T-helper 1 cell treated with Interleukin-12 subunit alpha and Interleukin-12 subunit beta and Interleukin-4 antibody, amounts not matched to agents 30 μg/mL and 1 μg/mL, for 36 hours (primary cell): ENCODE results near the gene RAB39A.
"Not testable (repeated sequence)": the region's sequence is repeated elsewhere in the genome, so short reads cannot be mapped to it uniquely, and the experiment has no call there.

Source experiments
- H3K27ac Mint-ChIP-seq: one replicate; pipeline ENCODE4 v1.8.0; 2021; ENCODE audit warnings: mild to moderate bottlenecking, mixed read lengths
- H3K27me3 Mint-ChIP-seq: one replicate; pipeline ENCODE4 v1.8.0; 2021; ENCODE audit warnings: low read depth, mixed read lengths
- H3K36me3 Mint-ChIP-seq: one replicate; pipeline ENCODE4 v1.8.0; 2021; ENCODE audit warnings: low read depth, mixed read lengths
- H3K4me1 Mint-ChIP-seq: one replicate; pipeline ENCODE4 v1.8.0; 2021; ENCODE audit warnings: low read depth, mixed read lengths
- H3K4me3 Mint-ChIP-seq: one replicate; pipeline ENCODE4 v1.8.0; 2021; ENCODE audit warnings: mild to moderate bottlenecking, moderate library complexity, mixed read lengths
- H3K9me3 Mint-ChIP-seq: one replicate; pipeline ENCODE4 v1.8.0; 2021; ENCODE audit warnings: mixed read lengths

RAB39A gene, protein sequence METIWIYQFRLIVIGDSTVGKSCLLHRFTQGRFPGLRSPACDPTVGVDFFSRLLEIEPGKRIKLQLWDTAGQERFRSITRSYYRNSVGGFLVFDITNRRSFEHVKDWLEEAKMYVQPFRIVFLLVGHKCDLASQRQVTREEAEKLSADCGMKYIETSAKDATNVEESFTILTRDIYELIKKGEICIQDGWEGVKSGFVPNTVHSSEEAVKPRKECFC

DNA sequence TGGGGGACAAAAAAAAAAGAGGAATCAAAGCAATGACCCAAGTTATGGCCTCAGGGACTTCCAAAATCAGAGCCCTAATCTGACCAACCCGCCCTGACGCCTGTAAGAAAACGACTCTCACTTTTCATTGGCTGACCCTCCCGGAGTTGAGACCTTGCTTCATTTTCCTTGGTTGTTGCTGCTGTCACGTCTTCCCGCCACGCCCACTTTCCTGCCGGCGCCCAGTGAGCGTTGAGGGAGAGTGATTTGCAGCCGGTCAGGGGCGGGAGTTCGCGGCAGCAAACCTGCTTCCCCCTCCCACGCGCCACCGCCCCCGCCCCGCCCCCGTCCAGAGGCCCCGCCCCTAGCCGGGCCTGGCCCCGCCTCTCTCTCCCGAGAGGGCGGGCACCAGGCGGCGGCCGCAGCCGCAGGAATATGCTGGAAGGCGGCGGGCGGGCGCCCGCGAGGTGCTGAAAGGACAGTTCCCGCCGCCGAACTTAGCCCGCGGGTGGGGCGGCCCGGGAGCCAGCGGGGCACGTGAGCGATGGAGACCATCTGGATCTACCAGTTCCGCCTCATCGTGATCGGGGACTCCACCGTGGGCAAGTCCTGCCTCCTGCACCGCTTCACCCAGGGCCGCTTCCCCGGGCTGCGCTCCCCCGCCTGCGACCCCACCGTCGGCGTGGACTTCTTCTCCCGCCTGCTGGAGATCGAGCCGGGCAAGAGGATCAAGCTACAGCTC, at the start of gene RAB39A:
TSS of gene RAB39A (plus strand) at position 403 of the 721 bp plus-strand sequence. CDS start at position 524, 121 bp downstream.
- Mint-ChIP-seq H3K4me3 (peak within 1 kb of the TSS; percentile 66), H3K27ac (no peak within 1 kb of the TSS), H3K27me3 (peaks cover 44% of the 10 kb centered on the region), H3K4me1 (peaks cover 7% of the 10 kb centered on the region), H3K36me3 (no peaks in the 10 kb centered on the region), H3K9me3 (no peaks in the 10 kb centered on the region)

DNA sequence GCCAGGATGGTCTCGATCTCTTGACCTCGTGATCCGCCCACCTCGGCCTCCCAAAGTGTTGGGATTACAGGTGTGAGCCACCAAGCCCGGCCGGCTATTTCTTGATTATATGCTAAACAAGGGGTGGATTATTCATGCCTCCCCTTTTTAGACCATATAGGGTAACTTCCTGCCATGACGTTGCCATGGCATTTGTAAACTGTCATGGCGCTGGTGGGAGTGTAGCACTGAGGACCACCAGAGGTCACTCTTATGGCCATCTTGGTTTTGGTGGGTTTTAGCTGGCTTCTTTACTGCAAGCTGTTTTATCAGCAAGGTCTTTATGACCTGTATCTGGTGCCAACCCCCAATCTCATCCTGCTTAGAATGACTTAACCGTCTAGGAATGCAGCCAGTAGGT, 46.8 kb upstream of the RAB39A start:
- H3K4me1 Mint-ChIP-seq, H3K9me3 Mint-ChIP-seq, H3K27me3 Mint-ChIP-seq, H3K27ac Mint-ChIP-seq, H3K4me3 Mint-ChIP-seq, H3K36me3 Mint-ChIP-seq: not testable (repeated sequence)

DNA sequence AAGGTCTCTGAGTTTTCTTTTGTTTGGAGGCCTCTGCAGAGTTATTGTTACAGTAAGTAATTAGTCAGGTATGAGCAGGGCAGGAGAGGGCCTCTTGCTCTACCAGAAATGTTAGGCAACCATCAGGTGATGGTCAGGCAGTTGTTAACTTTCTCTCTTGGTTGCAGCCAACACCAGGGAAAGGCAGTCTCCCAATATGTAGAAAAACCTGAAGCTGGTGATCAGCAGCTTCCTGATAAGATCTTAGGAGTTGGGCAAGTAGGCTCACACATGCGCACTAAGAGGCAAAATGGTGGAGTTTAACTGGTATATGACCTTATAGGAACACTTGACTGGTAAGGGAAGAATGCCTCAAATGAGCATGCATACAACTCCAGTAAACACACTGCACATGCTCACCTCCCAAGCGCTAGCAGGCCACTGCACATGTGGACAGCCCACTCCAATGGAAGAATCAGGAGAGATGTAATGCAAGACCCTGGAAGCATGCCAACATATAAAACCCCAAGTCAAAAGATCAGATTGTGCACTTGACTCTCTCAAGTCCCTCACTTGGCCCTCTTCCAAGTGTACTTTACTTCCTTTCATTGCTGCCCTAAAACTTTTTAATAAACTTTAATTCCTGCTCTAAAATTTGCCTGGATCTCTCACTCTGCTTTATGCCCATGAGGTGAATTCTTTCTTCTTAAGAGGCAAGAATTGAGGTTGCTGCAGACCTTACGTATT, 46.0 kb upstream of the RAB39A start:
- Mint-ChIP-seq H3K27ac (no peak overlapping the region), H3K4me3 (no peak overlapping the region), H3K4me1 (no peaks in the 10 kb centered on the region), H3K36me3 (no peaks in the 10 kb centered on the region), H3K27me3 (no peaks in the 10 kb centered on the region), H3K9me3 (no peaks in the 10 kb centered on the region)

DNA sequence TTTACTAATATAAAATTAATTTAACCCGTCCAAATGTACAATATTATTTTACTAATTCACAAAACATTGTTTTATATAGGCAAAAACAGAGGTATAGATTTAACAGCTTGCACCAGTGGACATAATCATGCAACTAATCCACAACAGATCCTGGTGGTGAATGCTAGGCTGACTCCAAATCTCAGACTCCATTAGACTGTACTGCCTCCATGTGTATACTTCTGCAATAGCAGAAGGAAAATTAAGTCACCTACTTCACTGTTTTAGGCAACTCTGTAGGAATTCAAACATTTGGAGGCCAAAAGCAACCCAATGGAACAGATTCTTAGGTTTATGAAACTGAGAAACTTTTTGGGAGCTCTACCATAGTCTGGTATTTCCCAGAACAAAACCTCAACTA, 30.0 kb upstream of the RAB39A start:
- H3K27ac Mint-ChIP-seq: no peak overlapping the region
- no peaks in the 10 kb centered on the region for H3K36me3 Mint-ChIP-seq
- H3K9me3 Mint-ChIP-seq: no peaks in the 10 kb centered on the region
- no peaks in the 10 kb centered on the region for H3K4me1 Mint-ChIP-seq
- H3K4me3 Mint-ChIP-seq: no peak overlapping the region
- H3K27me3 Mint-ChIP-seq: peaks cover 5% of the 10 kb centered on the region

DNA sequence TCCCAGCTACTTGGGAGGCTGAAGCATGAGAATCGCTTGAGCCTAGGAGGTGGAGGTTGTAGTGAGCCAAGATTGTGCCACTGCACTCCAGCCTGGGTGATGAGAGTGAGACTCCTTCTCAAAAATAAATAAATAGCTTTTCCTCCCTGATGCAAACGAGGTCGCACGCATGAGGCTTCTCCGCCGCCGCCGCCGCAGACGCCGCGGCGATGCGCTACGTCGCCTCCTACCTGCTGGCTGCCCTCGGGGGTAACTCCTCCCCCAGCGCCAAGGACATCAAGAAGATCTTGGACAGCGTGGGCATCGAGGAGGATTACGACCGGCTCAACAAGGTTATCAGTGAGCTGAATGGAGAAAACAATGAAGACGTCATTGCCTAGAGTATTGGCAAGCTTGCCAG, 20.0 kb upstream of the RAB39A start:
- no peak overlapping the region for H3K4me3 Mint-ChIP-seq
- H3K4me1 Mint-ChIP-seq: no peaks in the 10 kb centered on the region
- no peaks in the 10 kb centered on the region for H3K9me3 Mint-ChIP-seq
- H3K27me3 Mint-ChIP-seq: no peaks in the 10 kb centered on the region
- no peaks in the 10 kb centered on the region for H3K36me3 Mint-ChIP-seq
- H3K27ac Mint-ChIP-seq: no peak overlapping the region

DNA sequence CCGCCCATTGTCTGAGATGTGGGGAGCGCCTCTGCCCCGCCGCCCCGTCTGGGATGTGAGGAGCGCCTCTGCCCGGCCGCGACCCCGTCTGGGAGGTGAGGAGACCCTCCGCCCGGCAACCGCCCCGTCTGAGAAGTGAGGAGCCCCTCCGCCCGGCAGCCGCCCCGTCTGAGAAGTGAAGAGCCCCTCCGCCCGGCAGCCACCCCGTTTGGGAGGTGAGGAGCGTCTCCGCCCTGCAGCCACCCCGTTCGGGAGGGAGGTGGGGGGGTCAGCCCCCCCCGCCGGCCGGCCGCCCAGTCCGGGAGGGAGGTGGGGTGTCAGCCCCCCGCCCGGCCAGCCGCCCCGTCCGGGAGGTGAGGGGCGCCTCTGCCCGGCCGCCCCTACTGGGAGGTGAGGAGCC, 15.8 kb upstream of the RAB39A start:
- not testable (repeated sequence) for H3K27ac Mint-ChIP-seq, H3K36me3 Mint-ChIP-seq, H3K27me3 Mint-ChIP-seq, H3K4me3 Mint-ChIP-seq, H3K9me3 Mint-ChIP-seq, H3K4me1 Mint-ChIP-seq

DNA sequence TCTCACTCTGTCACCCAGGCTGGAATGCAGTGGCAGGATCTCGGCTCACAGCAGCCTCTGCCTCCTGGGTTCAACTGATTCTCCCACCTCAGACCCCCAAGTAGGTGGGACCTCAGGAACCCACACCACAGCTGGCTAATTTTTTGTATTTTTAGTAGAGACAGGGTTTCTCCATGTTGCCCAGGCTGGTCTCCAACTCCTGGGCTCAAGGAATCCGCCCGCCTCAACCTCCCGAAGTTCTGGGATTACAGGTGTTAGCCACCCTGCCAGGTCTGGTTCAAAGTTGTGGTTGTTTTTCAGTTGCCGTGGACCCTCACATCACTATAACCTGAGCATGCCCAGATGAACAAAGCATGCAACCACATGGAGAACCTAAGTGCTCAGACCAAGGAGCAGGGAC, 13.0 kb upstream of the RAB39A start:
- Mint-ChIP-seq H3K9me3 (no peaks in the 10 kb centered on the region), H3K4me3 (no peak overlapping the region), H3K36me3 (no peaks in the 10 kb centered on the region), H3K27me3 (no peaks in the 10 kb centered on the region), H3K4me1 (no peaks in the 10 kb centered on the region), H3K27ac (no peak overlapping the region)

DNA sequence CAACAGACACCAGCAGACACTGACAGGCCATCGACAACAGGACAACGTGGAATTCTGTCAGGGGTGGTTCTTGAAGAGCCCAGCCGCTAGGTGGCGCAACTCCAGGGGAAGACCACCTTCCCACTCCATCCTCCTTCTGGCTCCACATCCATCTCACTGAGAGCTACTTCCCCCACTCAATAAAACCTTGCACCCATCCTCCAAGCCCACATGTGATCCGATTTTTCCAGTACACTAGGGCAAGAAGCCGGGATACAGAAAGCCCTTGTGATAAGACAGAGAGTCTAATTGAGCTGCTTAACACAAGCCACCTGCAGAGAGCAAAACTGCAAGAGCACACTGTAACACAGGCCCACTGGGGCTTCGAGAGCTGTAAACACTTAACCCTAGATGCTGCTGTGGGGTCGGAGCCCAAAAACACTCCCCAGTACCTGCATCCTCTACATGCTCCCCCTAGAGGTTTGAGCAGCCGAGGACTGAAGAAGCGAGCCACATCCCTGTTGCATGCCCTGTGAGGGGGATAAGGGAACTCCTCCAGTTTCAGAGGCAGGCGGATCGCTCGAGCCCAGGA, 11.5 kb upstream of the RAB39A start:
- H3K27me3 Mint-ChIP-seq: no peaks in the 10 kb centered on the region
- H3K9me3 Mint-ChIP-seq: no peaks in the 10 kb centered on the region
- no peak overlapping the region for H3K4me3 Mint-ChIP-seq
- no peaks in the 10 kb centered on the region for H3K36me3 Mint-ChIP-seq
- H3K4me1 Mint-ChIP-seq: no peaks in the 10 kb centered on the region
- H3K27ac Mint-ChIP-seq: no peak overlapping the region

DNA sequence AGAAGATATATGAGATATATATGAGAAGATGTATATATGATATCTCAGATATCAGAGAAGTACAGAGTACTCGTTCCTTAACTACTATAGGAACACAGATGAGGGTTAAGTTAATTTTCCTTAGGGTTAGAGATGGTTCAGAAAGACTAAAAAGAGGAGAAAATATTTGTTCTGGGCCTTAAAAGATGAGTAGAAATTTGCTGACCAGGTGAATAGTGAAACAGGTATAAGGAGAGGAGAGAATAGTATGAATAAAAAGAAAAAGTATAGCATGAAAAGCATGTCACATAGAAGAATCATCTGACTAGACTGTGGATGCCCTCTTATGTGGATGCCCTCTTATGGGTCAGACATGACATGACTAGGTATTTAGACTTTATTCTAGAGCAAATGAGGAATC, 6.3 kb upstream of the RAB39A start:
- Mint-ChIP-seq H3K4me3 (no peak overlapping the region), H3K36me3 (no peaks in the 10 kb centered on the region), H3K4me1 (no peaks in the 10 kb centered on the region), H3K27ac (no peak overlapping the region), H3K9me3 (no peaks in the 10 kb centered on the region), H3K27me3 (peaks cover 18% of the 10 kb centered on the region)

DNA sequence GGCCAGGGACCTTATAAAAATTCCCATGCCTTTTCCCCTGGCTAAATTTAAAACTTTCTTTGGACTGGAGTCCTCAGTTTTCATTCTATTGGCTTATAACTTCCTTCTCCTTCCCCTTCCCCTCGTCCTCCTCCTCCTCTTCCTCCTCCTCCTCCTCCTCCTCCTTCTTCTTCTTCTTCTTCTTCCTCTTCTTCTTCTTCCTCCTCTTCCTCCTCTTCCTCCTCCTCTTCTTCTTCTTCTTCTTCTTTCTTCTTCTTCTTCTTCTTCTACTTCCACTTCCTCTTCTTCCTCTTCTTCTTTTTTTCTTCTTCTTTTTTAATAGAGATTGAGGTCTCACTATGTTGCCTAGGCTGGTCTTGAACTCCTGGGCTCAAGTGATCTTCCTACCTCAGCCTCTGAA, 4.7 kb upstream of the RAB39A start:
- H3K36me3 Mint-ChIP-seq, H3K9me3 Mint-ChIP-seq, H3K4me1 Mint-ChIP-seq, H3K4me3 Mint-ChIP-seq, H3K27ac Mint-ChIP-seq: not testable (repeated sequence)
- peaks cover 25% of the 10 kb centered on the region for H3K27me3 Mint-ChIP-seq

DNA sequence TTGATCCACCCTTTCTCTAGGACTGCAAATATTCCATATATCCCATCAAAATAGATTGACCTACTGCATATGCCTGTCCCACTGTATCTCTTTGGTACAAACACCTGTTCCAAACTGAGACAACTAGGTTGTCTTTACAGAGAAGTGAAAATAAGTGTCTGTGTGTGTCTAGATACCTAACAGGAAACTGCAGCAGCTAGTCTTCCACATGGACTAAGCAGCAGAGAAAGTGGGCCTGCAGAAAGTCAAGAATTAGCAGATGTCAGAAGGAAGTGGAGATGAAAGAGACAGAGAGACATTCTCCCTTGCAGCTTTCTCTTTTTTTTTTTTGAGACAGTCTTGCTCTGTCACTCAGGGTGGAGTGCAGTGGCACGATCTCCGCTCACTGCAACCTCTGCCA, 3.9 kb upstream of the RAB39A start:
- H3K27me3 Mint-ChIP-seq: peaks cover 32% of the 10 kb centered on the region
- no peak overlapping the region for H3K4me3 Mint-ChIP-seq
- H3K4me1 Mint-ChIP-seq: peaks cover 7% of the 10 kb centered on the region
- no peaks in the 10 kb centered on the region for H3K9me3 Mint-ChIP-seq
- no peaks in the 10 kb centered on the region for H3K36me3 Mint-ChIP-seq
- no peak overlapping the region for H3K27ac Mint-ChIP-seq

DNA sequence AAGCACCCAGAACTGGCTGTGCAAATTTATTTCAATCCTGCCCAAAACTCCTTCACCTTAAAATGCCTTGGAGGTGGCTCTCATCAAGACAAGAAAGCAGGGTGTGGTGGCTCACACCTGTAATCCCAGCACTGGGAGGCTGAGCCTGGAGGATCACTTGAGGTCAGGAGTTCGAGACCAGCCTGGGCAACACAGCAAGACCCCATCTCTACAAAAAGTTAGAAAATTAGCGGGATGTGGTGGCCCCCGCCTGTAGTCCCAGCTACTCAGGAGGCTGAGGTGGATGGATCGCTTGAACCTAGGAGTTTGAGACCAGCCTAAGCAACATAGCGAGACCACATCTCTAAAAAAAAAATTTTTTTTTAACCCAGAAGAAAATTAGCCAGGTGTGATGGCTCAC, 689 bp upstream of the RAB39A start:
- Mint-ChIP-seq H3K36me3 (no peaks in the 10 kb centered on the region), H3K27me3 (peaks cover 44% of the 10 kb centered on the region), H3K4me1 (peaks cover 7% of the 10 kb centered on the region), H3K27ac (no peak overlapping the region), H3K9me3 (no peaks in the 10 kb centered on the region), H3K4me3 (peak overlapping the region; percentile 60)

DNA sequence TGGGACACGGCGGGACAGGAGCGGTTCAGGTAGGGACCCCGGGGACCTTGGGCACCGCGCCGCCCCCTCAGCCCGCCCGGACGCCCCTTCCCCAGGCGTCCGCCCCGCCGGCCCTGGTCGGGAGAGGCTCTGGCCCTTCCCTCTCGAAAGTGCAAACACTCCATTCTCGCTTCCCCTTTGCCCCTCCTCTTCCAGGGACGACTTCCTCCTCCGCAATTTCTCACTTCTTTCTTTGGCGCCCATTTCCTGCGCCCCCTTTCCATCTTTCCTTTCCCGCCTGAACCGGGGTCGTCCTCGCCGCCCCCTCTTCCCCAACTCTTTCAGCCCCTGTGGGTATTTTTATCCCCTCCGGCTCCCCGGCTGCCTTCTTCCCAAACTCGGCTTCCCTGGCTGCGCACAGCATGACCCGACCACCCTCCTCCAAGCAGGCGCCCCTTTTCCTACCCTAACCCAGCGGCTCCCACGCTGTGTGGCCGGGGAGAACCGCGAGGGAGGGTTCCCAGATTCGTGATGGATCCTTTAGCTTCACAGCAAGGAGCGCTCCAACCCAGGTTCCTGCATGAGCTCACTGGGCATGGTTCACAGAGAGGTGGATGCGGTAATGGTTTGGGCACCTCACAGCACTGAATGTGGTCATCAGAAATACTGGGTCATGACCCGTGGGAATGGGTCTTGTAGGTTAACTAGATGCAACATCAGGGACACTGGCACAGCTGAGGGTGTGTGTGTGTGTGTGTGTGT, 689 bp downstream of the RAB39A start:
- H3K27me3 Mint-ChIP-seq: peaks cover 40% of the 10 kb centered on the region
- no peak overlapping the region for H3K27ac Mint-ChIP-seq
- no peaks in the 10 kb centered on the region for H3K36me3 Mint-ChIP-seq
- peak overlapping the region; percentile 66 for H3K4me3 Mint-ChIP-seq
- no peaks in the 10 kb centered on the region for H3K9me3 Mint-ChIP-seq
- peaks cover 7% of the 10 kb centered on the region for H3K4me1 Mint-ChIP-seq

DNA sequence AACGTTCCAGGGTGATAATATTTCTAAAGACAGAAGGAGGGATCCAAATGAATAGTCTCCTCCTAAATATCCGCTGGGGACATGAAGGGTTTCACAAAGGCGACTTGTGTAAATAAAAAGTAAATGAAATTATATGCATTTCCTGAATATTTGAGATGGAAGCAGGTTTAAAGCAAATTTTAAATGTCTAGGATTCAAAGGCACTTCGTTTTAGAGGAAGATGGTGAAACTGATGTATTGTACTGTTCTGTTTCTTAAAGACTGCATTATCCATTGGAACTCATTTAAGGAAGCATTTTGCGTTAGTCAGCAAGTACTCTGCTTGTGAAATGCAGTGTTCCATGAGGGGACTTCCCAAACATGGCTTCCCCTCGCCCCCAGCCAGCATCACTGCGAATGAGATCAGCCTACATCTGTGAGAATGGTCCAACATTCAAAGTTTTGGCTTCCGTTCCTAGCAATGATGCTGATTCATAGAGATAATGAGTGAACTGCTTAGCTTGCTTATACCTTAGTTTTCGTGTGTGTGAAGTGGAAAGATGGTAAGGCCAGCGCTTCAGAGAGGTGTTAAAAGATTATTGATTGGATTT, 1.5 kb downstream of the RAB39A start:
- H3K4me3 Mint-ChIP-seq: no peak overlapping the region
- H3K36me3 Mint-ChIP-seq: no peaks in the 10 kb centered on the region
- H3K27ac Mint-ChIP-seq: no peak overlapping the region
- H3K4me1 Mint-ChIP-seq: peaks cover 7% of the 10 kb centered on the region
- H3K27me3 Mint-ChIP-seq: peaks cover 36% of the 10 kb centered on the region
- H3K9me3 Mint-ChIP-seq: no peaks in the 10 kb centered on the region
